HepG2 (cell line): ENCODE measurements around the gene LIPA.

Experiments used
- AHDC1 ChIP-seq: sonication (generic); formaldehyde crosslinking; IDR thresholded peaks from 2 replicates; pipeline ENCODE4 v1.5.1; 2020; ENCODE audit warnings: mild to moderate bottlenecking, missing genetic modification reagents, borderline replicate concordance
- CEBPB ChIP-seq: IDR thresholded peaks from 2 replicates; pipeline ENCODE4 v1.6.1; 2011; ENCODE audit warnings: low read depth, low read length, improper control_type of control experiment, borderline replicate concordance
- CTCF ChIP-seq: sonication (generic); formaldehyde crosslinking; IDR thresholded peaks from 2 replicates; pipeline ENCODE4 v1.5.0; 2020; ENCODE audit warnings: mild to moderate bottlenecking, missing genetic modification reagents, moderate library complexity
- FOSL2 ChIP-seq: sonication (generic); formaldehyde crosslinking; IDR thresholded peaks from 2 replicates; pipeline ENCODE4 v1.4.0; 2020; ENCODE audit warnings: missing genetic modification reagents
- FOXK2 ChIP-seq: fragments of 450-650 bp; IDR thresholded peaks from 2 replicates; pipeline ENCODE4 v1.6.1; 2016
- HBP1 ChIP-seq: IDR thresholded peaks from 2 replicates; pipeline ENCODE4 v1.6.1; 2016; ENCODE audit warnings: low read depth, control low read depth
- POLR2A ChIP-seq, 2 experiments: IDR thresholded peaks; 2 replicates each; pipeline ENCODE4 v1.6.1; 2011; ENCODE audit warnings: low read depth in 2 of 2, low read length in 2 of 2, mild to moderate bottlenecking in 1 of 2, moderate library complexity in 1 of 2; ENCODE audit not compliant: insufficient read depth in 1 of 2
- POLR2AphosphoS5 ChIP-seq: IDR thresholded peaks from 2 replicates; pipeline ENCODE4 v1.6.1; 2012; ENCODE audit warnings: low read depth, low read length
- STAT5B ChIP-seq: sonication (generic); formaldehyde crosslinking; IDR thresholded peaks from 2 replicates; pipeline ENCODE4 v1.4.0; 2020; ENCODE audit warnings: missing genetic modification reagents
- TBP ChIP-seq: sonication (generic); formaldehyde crosslinking; IDR thresholded peaks from 2 replicates; pipeline ENCODE4 v1.5.0; 2020; ENCODE audit warnings: missing genetic modification reagents
- ZBTB21 ChIP-seq: sonication (generic); formaldehyde crosslinking; IDR thresholded peaks from 2 replicates; pipeline ENCODE4 v1.4.0; 2020; ENCODE audit warnings: missing genetic modification reagents
- ZNF143 ChIP-seq: sonication (generic); formaldehyde crosslinking; IDR thresholded peaks from 2 replicates; pipeline ENCODE4 v1.4.0; 2020; ENCODE audit warnings: missing genetic modification reagents
- ZNF512 ChIP-seq: sonication (generic); formaldehyde crosslinking; IDR thresholded peaks from 2 replicates; pipeline ENCODE4 v1.4.0; 2020; ENCODE audit warnings: mild to moderate bottlenecking, missing genetic modification reagents

GRCh38 chr10:89221919-89222318, 29.7 kb downstream of the LIPA start:
- TF ChIP-seq FOSL2 (no peak), STAT5B (CRISPR knock-in tag) (no peak), POLR2A (IDR thresholded peaks at IDR 0.05; ENCODE audit: insufficient read depth in 1 of 2, low read depth in 2 of 2, low read length in 2 of 2) (no peak), HBP1 (CRISPR knock-in tag) (no peak), CTCF (no peak), POLR2AphosphoS5 (no peak), CEBPB (no peak), AHDC1 (CRISPR knock-in tag) (no peak), TBP (CRISPR knock-in tag) (no peak), ZNF143 (no peak), ZNF512 (CRISPR knock-in tag) (no peak), FOXK2 (no peak), ZBTB21 (no peak)
